HG03103 (cell line): ENCODE data around the gene LDB3.
A peak's percentile ranks its signal among the peaks of the same experiment; 100 is the strongest.

Experiments
- ATAC-seq: cut with Tn5 transposase; IDR thresholded peaks from one replicate; pipeline ENCODE4 v1.9.1; 2021; ENCODE audit warnings: low read depth; ENCODE audit not compliant: unreplicated experiment

Gene LDB3

GRCh38 chr10:86663576-86664339, 4.6 kb upstream of the LDB3 start:
- no peak for ATAC-seq

GRCh38 chr10:86664341-86665217, 3.7 kb upstream of the LDB3 start:
- no peak for ATAC-seq

GRCh38 chr10:86665218-86665607, 3.1 kb upstream of the LDB3 start:
- ATAC-seq: no peak

- ATAC-seq: no peak
Observed at GRCh38 chr10:86665868-86666267, 2.4 kb upstream of the LDB3 start.

GRCh38 chr10:86666538-86666937, 1.8 kb upstream of the LDB3 start:
- ATAC-seq: no peak

- no peak for ATAC-seq
Observed at GRCh38 chr10:86667421-86668181, 710 bp upstream of the LDB3 start.

- ATAC-seq: no peak
Observed at GRCh38 chr10:86670290-86670811, 2.0 kb downstream of the LDB3 start.

- no peak for ATAC-seq
Observed at GRCh38 chr10:86670876-86671275, 2.6 kb downstream of the LDB3 start.

GRCh38 chr10:86671419-86671818, 3.1 kb downstream of the LDB3 start:
- ATAC-seq: no peak

GRCh38 chr10:86671985-86672710, 3.8 kb downstream of the LDB3 start:
- ATAC-seq: no peak

GRCh38 chr10:86673216-86673826, 5.0 kb downstream of the LDB3 start:
- ATAC-seq: no peak

- no peak for ATAC-seq
Observed at GRCh38 chr10:86673827-86674581, 5.7 kb downstream of the LDB3 start.

- no peak for ATAC-seq
Observed at GRCh38 chr10:86674912-86675311, 6.6 kb downstream of the LDB3 start.

- ATAC-seq: no peak
Observed at GRCh38 chr10:86677374-86677773, 9.1 kb downstream of the LDB3 start.

- ATAC-seq: peak; percentile 55
Observed at GRCh38 chr10:86678999-86679792, 10.9 kb downstream of the LDB3 start.

- no peak for ATAC-seq
Observed at GRCh38 chr10:86681047-86681446, 12.7 kb downstream of the LDB3 start.

GRCh38 chr10:86681722-86682386, 13.5 kb downstream of the LDB3 start:
- ATAC-seq: no peak

- ATAC-seq: no peak
Observed at GRCh38 chr10:86682675-86683074, 14.4 kb downstream of the LDB3 start.
